Ureter (tissue), 1 donor: ENCODE data around the gene NHERF1. TPM values are rescaled to one million over a fixed set of nuclear protein-coding genes. Genes with fewer than 3 reads are reported as not detected.

Experiments
- DNase-seq: peaks from one replicate; pipeline ENCODE4 v3.0.0-alpha.2; 2020; ENCODE audit warnings: low spot score
- total RNA-seq: library from RNA; stranded (reverse); gene quantifications from one replicate; pipeline ENCODE4 v1.2.4, GENCODE V29; 2023
- donor health status: DM: yes; HTN: yes; CAD: no.

Gene NHERF1
- total RNA-seq, 1 donor from 2014 or later: 20.6 TPM

DNA sequence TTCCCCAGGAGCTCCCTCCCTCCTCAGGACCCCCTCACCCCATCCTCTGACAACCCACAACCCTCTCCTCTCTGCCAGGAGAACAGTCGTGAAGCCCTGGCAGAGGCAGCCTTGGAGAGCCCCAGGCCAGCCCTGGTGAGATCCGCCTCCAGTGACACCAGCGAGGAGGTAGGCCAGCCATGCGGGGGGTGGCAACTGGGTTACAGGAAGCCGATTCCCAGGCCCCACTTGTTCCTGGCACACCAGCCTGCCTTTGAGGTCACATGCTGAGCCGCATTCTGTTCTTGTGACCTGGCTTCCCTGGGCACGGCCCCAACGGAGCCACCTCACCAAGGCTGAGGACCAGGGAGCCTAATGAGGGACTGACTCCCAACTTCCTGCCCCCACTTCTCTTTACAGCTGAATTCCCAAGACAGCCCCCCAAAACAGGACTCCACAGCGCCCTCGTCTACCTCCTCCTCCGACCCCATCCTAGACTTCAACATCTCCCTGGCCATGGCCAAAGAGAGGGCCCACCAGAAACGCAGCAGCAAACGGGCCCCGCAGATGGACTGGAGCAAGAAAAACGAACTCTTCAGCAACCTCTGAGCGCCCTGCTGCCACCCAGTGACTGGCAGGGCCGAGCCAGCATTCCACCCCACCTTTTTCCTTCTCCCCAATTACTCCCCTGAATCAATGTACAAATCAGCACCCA, 19.8 kb downstream of the NHERF1 start:
- DNase-seq: no peak

DNA sequence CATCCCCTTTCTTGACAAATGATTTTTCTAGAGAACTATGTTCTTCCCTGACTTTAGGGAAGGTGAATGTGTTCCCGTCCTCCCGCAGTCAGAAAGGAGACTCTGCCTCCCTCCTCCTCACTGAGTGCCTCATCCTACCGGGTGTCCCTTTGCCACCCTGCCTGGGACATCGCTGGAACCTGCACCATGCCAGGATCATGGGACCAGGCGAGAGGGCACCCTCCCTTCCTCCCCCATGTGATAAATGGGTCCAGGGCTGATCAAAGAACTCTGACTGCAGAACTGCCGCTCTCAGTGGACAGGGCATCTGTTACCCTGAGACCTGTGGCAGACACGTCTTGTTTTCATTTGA, 20.3 kb downstream of the NHERF1 start:
- DNase-seq: no peak

DNA sequence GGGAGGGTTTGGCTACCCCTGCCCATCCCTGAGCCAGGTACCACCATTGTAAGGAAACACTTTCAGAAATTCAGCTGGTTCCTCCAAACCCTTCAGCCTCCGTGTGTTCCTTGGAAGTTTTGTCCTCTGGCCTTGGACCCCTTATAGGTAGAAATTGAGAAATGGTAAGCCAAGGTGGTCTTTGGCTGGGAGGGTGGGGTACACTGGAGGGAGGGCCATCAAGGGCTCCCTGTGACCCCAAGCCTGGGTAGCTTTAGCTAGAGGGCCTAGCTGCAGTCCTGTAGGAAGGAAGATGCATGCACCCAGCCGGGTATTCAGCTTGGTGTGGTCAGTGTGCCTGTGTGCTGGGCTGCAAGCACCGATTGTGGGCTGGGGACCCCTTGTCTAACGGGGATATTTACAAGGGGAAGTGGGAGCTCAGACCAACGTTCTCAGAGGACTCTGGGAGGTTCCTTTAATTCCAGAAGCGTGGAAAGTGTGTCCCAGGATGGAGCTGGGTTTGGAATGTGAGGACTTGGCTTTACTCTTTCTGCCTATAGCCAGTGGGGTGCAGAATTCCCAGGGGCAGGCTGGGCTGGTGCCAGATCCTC, 20.9 kb downstream of the NHERF1 start:
- DNase-seq: no peak

DNA sequence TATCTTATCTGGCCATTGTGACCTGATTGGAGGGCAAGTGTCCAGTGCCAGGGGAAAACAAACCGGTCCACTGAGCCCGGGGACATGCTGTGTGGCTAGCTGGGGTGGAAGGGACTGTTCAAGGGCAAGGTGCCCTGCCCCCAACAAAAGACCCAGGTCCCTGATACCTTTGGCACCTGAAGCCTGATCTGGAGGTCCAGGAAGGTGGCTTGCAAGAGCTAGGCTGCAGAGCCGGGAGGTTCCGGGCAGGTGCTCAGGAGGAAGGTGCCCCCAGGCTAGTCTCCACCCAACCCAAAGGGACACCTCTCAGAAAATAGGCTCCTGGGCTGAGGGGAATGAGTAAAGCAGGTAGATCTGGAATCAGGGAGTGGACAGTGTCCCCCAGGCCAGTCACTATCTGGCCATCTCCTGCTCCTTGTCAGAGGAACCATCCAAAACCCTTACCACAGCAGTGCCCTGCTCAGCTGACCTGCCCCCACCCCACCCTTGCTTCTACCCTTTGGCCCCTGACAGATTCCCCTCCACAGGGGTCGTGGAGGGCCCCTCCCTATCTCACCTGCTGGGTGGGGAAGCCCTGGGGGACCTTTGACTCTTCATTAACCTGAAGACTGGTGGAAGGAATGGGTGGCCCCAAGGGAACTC, 21.5 kb downstream of the NHERF1 start:
- DNase-seq: no peak

DNA sequence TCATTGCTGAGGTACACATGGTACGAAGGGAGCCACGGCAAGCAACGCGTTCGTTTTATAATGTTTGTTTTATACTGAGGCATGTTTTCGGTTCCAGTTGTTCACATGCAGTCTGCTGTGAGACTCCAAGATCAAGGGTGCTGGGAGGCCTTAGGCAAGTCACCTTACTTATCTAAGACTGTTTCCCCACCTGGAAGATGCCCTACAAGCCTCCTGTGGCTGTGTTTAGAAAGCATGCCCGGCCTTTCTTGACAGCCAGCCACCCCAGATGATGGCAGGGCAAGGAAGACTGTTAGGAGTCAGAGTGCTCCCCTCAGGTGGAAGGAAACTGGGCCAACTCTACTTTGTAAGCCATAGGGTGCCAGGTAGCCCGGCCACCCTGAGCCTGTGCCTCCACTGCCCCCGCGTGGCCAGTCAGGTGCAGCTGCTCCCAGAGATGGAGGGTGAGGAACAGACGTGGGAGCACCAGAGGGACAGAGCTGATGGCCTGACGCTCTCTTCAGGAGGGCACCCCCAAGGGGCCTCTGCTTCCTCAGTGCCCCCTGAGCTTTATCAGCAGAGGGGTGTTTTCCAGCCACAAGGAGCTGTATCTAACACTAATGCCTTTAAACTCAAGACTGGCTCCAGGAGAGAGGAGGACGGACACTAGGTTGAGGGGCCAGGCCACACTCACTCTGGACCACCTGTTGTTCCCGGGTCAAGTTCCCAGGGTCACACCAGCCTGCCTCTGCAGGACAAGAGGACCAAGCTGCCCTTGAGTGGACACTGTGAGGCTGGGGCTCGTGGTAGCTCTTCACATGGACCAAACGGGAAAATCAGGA, 22.3 kb downstream of the NHERF1 start:
- no peak for DNase-seq

DNA sequence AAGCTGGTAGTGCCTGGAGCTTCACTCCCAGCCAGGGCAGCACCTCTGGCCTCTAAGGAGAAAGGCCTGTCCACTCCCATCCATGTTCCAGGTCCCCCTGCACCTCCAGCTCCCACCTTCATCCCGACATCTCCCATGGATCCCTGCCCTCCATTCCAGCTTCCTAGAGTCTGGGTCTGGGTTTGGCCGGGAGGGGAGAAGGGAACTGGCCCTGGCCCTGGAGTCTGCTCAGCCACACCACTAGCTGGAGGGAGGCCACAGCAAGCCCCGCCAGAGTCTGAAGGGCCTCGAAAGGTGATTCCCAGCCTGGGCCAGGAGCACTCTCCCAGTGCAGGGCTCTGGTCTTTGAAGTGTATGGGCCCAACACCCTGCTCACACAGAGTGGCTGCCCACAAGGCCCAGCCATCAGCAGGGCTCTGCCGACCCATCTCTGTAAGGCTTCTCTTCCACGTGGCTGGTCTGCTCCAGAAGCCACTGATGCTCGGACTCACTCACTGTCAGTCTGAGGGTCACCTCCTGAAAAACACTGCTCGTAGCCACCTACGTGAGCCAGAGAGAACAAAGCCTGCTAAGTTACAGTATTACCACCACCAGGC, 23.0 kb downstream of the NHERF1 start:
- DNase-seq: no peak

DNA sequence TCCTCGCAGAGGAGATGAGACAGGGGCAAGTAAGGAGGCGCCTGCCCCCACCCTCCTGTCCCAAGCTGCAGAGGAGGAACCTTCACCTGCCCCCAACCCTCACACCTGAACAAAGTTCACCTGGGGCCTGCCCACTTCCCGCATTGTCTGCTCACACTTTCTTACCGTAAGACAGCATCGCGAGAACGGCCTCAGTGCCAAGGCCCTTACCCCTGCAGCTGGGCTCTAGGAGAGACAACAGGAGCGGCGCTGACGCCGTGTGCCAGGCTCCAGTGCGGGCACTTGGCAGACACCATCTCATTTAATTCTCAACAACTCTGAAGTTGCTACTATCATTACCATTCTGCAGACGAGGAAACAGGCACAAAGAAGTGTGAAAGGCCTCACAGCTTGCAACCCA, 23.6 kb downstream of the NHERF1 start:
- no peak for DNase-seq

DNA sequence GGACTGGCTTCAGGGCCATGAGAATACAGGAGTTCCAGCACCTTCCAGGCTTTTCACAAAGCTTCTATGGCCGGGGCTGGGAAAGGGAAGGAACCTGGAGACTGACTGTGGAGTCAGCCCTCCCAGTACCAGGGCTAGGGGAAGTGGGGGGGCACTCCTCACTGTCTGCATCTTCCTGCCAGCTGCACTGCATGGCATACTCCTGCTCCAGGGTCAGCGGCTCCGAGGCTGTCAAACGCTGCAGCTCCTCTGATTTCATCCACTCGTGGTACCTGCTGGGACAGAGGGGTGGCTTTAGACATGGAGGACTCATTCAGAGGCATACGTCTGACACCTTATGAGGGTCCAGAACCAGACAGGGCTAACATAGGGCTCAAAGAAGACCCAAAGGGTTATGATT, 25.0 kb downstream of the NHERF1 start:
- DNase-seq: no peak

DNA sequence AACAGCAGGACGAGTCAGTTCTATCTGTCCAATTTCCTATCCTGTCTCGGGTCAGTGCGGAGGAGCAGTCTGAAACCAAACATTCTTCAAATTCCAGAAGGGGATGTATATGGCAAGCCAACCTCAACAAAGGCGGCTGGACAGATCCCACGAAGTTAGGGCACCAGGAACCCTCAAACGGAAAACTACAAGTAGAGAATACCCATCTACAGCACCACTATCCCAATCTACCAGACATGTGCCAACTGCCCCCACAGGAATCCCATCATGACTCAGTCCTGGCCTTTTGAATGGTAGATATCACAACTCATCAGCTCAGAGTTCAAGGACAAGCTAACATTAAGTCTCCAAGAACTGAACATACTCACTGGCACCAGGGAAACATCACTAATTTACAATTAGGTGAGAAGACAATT, 25.5 kb downstream of the NHERF1 start:
- no peak for DNase-seq

DNA sequence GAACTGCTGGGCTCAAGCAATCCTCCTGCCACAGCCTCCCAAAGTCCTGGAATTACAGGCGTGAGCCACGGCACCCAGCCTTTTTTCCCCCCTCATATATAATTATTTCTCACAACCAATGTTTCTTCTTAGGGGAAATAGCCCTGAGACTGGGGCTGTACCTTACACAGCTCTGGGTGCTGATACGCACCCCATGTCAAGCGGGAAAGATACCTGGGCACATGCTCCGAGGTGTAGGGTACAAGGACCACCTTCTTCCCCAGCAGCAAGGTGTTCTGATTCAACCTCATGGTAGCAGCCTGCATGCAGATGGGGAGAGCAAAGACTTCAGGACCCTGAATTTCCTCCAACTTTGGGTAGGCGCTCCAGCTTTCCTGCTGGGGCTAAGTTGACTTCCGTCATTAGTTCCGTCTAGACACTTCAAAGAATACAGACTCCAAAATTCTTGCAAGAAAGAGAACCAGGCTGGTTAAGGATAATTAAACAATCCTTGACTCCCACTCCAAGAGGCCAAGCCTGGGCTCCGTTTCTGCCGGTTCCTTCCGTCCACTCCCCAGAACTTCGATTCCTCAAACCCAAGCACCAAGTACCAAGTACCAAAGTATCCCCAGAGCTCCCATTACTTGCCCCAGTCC, 27.1 kb downstream of the NHERF1 start:
- DNase-seq: no peak

DNA sequence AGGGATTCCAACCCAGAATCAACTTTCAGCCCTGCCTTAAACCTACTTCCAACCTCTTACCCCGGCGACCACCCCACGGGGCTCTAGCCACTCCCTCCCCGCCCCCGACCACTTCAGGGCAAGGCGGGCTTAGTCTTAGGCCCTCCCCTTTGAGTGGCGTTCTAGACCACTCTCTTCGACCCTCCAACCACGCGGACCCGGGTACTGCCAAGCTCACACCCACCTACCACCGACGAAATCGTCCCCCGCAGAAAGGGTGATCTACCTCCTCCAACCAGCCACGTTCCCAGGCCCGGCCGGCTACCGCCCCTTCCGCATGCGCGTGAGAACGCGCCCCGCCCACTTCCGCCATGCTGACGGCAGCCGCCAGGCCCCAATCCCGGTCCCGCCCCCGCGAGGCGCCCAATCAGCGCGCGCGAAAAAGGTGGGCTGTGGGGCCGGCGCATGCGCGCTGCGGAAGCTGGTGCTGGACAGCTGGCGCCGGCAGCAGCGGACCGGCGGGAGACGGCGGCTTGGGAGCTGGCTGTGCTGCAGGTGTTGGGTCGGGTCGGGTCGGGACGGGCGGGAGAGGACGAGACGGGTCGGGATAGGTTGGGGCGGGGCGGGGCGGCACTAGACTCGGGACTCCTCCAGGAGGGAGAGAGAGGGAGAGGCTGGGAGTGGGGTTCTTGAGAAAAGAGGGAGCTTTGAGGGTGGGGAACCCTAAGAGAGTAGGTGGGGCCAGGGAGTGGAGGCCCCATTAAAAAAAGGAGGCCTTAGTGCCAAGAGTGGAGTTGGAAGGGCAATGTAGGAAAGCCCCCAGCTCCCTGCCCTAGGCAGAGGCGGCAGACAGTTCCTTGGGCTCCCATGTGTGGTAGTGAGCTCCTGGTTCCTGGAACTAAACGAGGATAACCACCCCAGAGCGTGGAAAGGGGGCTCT, 27.9 kb downstream of the NHERF1 start, which contains the start of gene NAT9:
NAT9 (minus strand) TSS at position 302 of the 919 bp plus-strand sequence. CDS start 647 bp downstream, outside the sequence.
- peak; percentile 98 for DNase-seq

DNA sequence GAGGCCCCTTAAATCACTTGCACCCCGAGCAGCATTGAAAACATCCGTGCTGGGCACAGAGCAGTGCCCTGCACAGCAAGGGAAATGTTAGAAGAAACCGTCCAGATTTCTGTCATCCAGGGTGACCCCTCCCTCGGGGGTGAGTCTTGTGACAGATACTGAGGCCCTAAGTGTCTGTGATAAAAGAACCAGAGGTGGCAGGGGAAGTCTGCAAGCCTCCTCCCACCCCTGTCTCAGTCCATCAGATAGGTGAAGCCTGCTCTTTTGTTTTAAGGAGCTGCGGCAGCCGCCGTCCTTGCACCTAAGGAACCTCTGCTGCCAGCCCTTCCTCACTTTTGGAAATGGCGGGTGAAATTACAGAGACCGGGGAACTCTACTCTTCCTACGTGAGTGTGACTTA, 28.6 kb downstream of the NHERF1 start:
- no peak for DNase-seq

DNA sequence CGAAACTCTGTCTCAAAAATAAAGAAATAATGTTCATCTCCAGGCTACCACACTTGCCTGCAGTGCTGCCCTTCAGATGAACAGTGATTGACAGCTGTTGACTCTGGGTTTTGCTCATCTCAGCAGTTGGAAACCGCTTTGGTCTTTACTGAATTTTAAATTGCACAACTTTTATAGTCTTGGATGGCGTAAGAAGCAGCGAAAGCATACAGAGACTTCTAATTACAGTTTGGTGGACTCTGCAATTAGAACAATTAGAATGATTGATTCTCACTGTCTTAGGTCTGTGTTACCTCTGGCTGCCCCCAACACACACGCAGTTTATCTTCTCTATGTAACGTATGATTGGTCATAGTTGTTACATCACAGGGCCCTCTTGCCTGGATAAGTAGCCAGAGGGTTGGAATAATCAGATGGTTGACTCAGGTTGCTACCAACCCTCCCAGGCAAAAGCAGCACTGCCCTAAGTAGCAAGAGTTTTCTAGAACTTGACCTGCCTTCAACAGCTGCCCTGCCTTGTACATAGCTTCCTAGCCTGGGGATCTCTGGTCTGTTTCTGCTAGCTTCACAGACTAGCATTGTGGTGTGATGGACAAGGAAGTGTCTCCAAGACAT, 29.6 kb downstream of the NHERF1 start:
- DNase-seq: no peak

DNA sequence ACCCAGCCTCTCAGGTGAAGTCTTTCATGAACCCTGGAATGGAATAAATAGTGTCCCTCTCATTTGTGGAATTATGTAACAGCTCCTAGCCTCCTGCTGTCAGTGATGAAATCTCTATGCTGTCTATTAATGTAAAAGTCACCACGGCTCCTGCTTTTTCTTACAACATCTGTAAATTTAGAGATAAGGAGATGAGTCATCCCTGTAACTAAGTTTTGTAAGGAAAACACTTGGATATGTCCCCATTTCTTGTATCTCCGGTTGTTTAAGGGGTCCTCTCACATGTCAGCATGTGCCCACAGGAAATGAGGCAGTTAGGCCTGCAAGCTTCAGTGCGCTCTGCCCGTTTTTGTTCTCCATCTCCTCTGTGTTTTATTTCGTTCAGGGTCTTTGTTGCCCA, 30.5 kb downstream of the NHERF1 start:
- no peak for DNase-seq

DNA sequence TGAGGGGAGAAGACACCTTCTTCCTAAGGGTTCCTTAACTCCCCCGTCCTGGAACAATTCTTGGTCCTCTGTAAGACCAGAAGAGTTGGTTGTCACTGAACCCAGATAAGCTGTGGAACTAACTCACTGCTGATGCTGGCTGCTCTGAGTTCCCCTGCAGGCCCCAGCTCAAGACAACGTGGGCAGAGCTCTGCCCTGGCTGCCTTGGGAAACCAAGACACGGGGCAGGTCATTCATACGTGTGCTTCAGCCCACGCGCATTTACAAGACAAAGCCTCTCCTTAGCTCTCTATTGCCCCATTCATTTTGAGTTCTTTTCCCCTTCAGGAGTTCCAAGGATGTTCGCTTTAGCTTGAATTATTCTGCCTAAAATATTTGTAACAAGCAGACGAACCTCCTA, 31.1 kb downstream of the NHERF1 start:
- DNase-seq: no peak

DNA sequence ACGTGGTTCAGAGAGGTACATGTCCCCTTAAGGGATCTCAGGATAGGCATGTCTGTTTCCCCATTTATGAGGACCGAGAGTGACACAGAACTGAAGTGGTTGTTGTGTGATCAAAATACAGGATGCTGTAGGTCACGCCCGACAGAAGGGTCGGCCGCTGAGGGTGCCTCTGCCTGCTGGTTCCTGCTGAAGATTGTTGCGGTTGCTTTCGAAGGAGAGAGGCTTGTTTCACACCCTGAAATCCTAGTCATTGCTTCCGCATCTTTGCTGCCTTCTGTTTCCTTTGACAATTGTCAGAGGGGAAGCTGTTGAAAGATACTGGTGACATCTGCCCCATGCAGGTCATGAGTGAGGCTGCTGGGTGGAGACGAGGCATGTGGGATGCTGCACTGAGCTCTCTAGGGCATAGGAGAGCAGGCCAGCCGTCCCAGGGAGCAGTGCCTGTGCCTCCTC, 31.5 kb downstream of the NHERF1 start:
- no peak for DNase-seq

DNA sequence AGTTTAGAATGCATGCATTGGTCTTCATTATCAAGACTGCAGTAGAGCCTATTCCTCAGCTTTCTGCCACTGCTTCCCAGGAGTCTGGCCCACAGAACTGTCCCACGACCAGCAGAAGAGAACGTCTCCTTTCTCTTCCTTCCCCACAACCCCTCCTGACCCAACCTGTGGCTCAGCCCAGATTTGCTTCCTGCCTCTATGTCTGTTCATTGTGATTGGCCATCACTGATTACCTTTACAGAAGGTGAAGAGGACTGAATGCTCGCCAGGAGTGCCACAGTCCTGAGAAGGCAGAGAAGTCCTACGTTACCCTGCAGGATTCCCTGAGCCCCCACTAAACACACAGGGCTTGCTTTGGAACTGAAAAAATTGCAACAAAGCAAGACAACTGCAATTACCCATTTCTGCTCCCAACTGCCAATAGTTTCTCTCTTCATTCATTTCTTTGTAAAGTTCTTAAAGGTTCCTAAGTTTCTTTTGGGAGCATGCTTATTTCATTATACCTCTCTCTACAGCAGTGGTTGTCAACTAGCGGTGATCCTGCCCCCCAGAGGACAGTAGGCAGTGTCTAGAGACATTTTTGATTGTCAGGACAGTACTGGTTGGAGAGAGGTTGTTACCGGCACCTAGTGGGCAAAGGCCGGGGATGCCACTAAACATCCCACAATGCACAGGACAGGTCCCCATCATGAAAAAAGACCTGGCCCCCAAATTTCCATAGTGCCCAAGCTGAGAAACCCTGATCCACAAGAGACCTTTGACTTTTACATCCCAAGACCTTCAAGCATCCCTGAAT, 32.2 kb downstream of the NHERF1 start:
- no peak for DNase-seq

DNA sequence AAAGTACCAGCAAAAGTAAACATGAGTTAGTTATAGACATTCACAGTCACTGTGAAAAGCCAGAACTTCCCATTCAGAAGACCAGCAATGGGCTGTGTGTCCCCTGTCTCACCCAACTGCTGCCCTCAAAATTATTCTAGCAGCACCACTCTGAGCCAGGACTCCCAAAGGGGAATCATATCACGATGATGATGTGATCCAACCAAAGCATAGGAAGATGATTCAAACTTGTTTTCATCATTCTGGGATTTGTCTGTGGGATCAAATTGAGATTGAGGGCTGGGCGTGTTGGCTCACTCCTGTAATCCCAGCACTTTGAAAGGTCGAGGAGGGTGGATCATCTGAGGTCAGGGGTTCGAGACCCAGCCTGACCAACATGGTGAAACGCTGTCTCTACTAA, 34.1 kb downstream of the NHERF1 start:
- no peak for DNase-seq
